Panc1 (cell line): ENCODE measurements around the gene TVP23A. TPM values are rescaled to one million over a fixed set of nuclear protein-coding genes. Genes with fewer than 3 reads are reported as not detected.

Source experiments
- ATAC-seq: fragments of 200-7000 bp; cut with Tn5 transposase; 2 replicates; pipeline ENCODE4 v1.9.1; 2020; ENCODE audit warnings: mild to moderate bottlenecking, moderate library complexity
- BruUV-seq: library from RNA; stranded (reverse); fragments of 400-500 nt; replicated peaks from 2 replicates; lab custom pipeline; 2021; lab: Mats Ljungman, UMichigan
- CTCF ChIA-PET: fragments of 300-600 bp; sonication (Branson Sonifier 250); formaldehyde crosslinking; loops from one replicate; lab custom pipeline; 2022; ENCODE audit warnings: antibody characterized with exemption; lab: Charles Lee
- POLR2A ChIA-PET: fragments of 300-600 bp; sonication (Branson Sonifier 250); formaldehyde crosslinking; loops from one replicate; lab custom pipeline; 2022; ENCODE audit warnings: antibody characterized with exemption; lab: Charles Lee
- DNase-seq: peaks from one replicate; pipeline ENCODE4 v3.0.0-alpha.2; 2010; ENCODE audit warnings: low read depth, low spot score
- H3K27ac ChIP-seq: 2 replicates; pipeline ENCODE4 v1.5.1; 2011; ENCODE audit warnings: mild to moderate bottlenecking, low read length, inconsistent platforms
- H3K27me3 ChIP-seq: fragments of 200-500 bp; sonication (Bioruptor generic); 2 replicates; pipeline ENCODE4 v1.6.0; 2014; ENCODE audit warnings: low read length, inconsistent platforms; ENCODE audit not compliant: control insufficient read depth, insufficient read depth
- H3K36me3 ChIP-seq: fragments of 200-500 bp; sonication (Bioruptor generic); 2 replicates; pipeline ENCODE4 v1.5.1; 2014; ENCODE audit warnings: inconsistent platforms, mild to moderate bottlenecking, low read length, moderate library complexity; ENCODE audit not compliant: control insufficient read depth, insufficient read depth
- H3K4me1 ChIP-seq: 2 replicates; pipeline ENCODE4 v1.5.1; 2011; ENCODE audit warnings: inconsistent platforms, mild to moderate bottlenecking, low read length, moderate library complexity; ENCODE audit not compliant: control insufficient read depth, insufficient read depth
- H3K4me3 ChIP-seq, 2 experiments: 2 replicates each; pipeline ENCODE4 v1.5.1; 2011 to 2012; ENCODE audit warnings: low read depth in 2 of 2, low read length in 2 of 2, mild to moderate bottlenecking in 2 of 2, inconsistent platforms in 1 of 2, moderate library complexity in 1 of 2
- H3K9me3 ChIP-seq: fragments of 200-500 bp; sonication (Bioruptor generic); 2 replicates; pipeline ENCODE4 v1.5.1; 2014; ENCODE audit warnings: low read depth, mild to moderate bottlenecking, inconsistent platforms, low read length, moderate library complexity; ENCODE audit not compliant: control insufficient read depth, insufficient read depth
- POLR2AphosphoS5 ChIP-seq: IDR thresholded peaks from 2 replicates; pipeline ENCODE4 v1.6.1; 2012; ENCODE audit warnings: mild to moderate bottlenecking, low read depth, low read length, moderate library complexity
- SIN3A ChIP-seq: IDR thresholded peaks from 2 replicates; pipeline ENCODE4 v1.6.1; 2012; ENCODE audit warnings: low read depth, mild to moderate bottlenecking, low read length, moderate library complexity, borderline replicate concordance; ENCODE audit not compliant: insufficient read depth
- TCF7L2 ChIP-seq: IDR thresholded peaks from 2 replicates; pipeline ENCODE4 v1.6.1; 2011; ENCODE audit warnings: mild to moderate bottlenecking, low read depth, low read length, inconsistent platforms
- in situ Hi-C: cut with HindIII; loops from 2 replicates; pipeline ENCODE4 v1.10.0; 2016; ENCODE audit warnings: low sequenced_read_pairs, low pct_unique_long_range_greater_than_20kb
- intact Hi-C: fragments of 100-400 bp; cut with micrococcal nuclease; formaldehyde crosslinking; loops from one replicate; pipeline ENCODE4 v1.10.0; 2022; ENCODE audit not compliant: unreplicated experiment
- total RNA-seq: library from RNA; stranded (reverse); gene quantifications from one replicate; pipeline ENCODE4 v1.2.1, GENCODE V29; 2021; ENCODE audit not compliant: unreplicated experiment
- TF ChIP-seq, protein P1 (sequence below): fragments of 450-650 bp; IDR thresholded peaks from 2 replicates; pipeline ENCODE4 v1.5.1; 2017; ENCODE audit warnings: mild to moderate bottlenecking
- TF ChIP-seq, protein P2 (sequence below), 2 experiments: IDR thresholded peaks; 2 replicates each; pipeline ENCODE4 v1.6.1; 2011 to 2012; ENCODE audit warnings: low read depth in 2 of 2, control low read depth in 1 of 2, low read length in 1 of 2, mild to moderate bottlenecking in 1 of 2, moderate library complexity in 1 of 2; ENCODE audit not compliant: insufficient read depth in 1 of 2

The TVP23A gene
- total RNA-seq, 1 experiment from 2014 or later, result not detected

DNA sequence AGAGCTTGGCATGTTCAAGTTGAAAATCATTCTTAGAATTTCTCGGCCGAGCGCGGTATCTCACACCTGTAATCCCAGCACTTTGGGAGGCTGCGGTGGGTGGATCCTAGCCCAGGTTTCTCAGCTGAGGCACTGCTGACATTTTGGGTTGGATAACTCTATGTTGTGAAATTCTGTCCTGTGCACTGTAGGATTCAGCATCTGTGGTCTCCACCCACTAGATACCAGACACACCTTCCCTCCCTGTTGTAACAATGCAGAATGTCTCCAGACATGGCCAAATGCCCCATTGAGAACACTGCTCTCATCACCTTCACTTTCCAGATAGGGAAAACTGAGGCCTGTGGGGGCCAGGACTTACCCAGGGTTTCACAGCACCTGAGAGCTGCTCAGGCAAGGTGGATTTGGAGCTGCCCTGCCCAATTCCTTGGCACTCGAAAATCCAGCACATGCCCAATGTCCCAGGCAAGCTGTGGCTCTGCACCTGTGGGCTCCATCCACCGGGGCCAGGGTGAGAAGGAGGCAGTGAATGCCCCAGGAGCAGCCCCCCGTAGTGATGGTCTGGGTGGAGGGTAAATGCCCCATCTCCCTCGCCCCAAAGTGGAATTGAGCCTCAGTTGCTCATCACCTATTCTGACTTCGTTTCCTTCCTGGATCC is 20.2 kb upstream of the TVP23A start:
- no peak overlapping the region for H3K4me3 ChIP-seq
- POLR2A ChIA-PET, result no interaction called here
- CTCF ChIA-PET, result no interaction called here
- TF ChIP-seq TCF7L2, result no peak
- TF ChIP-seq, protein P1, sequence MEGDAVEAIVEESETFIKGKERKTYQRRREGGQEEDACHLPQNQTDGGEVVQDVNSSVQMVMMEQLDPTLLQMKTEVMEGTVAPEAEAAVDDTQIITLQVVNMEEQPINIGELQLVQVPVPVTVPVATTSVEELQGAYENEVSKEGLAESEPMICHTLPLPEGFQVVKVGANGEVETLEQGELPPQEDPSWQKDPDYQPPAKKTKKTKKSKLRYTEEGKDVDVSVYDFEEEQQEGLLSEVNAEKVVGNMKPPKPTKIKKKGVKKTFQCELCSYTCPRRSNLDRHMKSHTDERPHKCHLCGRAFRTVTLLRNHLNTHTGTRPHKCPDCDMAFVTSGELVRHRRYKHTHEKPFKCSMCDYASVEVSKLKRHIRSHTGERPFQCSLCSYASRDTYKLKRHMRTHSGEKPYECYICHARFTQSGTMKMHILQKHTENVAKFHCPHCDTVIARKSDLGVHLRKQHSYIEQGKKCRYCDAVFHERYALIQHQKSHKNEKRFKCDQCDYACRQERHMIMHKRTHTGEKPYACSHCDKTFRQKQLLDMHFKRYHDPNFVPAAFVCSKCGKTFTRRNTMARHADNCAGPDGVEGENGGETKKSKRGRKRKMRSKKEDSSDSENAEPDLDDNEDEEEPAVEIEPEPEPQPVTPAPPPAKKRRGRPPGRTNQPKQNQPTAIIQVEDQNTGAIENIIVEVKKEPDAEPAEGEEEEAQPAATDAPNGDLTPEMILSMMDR, result no peak
- no peak overlapping the region for H3K27ac ChIP-seq
- DNase-seq (no peak), ATAC-seq (no peak)
- in situ Hi-C loops, result no loop called here
- no TSS peak for BruUV-seq
- intact Hi-C loops, result no loop called here
- no peaks in the 10 kb centered on the region for H3K4me1 ChIP-seq
- no peaks in the 10 kb centered on the region for H3K9me3 ChIP-seq
- no peaks in the 10 kb centered on the region for H3K36me3 ChIP-seq
- peaks cover 3% of the 10 kb centered on the region; the same call in 1 of the 2 replicates for H3K27me3 ChIP-seq

DNA sequence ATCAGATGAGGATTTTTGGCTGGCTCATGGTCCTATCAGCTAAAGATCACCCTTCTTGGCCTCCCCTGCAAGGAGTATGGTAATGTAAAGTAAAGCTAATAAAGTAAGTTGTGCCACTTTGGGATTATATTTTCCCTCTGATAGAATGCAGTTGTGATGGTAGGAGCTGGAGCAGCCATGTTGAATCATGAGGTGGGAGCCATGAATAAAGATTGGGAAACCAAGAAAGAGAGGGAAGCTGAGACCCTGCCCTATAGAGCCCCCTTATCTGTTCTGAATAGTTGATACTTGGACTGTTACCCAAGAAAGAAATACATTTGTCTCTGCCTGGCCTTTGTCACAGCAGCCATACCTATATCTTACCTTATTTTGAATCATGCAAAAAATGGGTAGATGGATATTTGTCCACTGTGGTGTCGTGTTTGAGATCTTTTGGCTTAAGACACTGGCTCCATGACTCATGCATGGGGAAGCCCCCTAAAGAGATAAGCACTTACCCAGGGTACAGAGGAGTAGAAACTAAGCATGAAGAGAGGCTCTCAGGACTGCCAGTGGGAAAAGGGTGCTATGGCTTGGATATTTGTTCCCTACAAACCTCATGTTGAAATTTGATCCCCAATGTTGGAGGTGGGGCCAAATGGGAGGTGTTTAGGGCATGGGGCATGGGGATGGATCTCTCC is 17.7 kb upstream of the TVP23A start:
- in situ Hi-C loops (no loop called here), intact Hi-C loops (loop anchor here (2.0 kb wide), 1 partner anchor 32 kb away; no protein-coding TSS in a partner anchor)
- Histone ChIP-seq H3K9me3 (no peaks in the 10 kb centered on the region), H3K27me3 (peaks cover 3% of the 10 kb centered on the region; the same call in 1 of the 2 replicates), H3K27ac (no peak overlapping the region), H3K4me1 (no peaks in the 10 kb centered on the region), H3K4me3 (no peak overlapping the region), H3K36me3 (no peaks in the 10 kb centered on the region)
- DNase-seq, result no peak
- no peak for TF ChIP-seq SIN3A
- no peak for TF ChIP-seq TCF7L2
- TF ChIP-seq, protein P2, sequence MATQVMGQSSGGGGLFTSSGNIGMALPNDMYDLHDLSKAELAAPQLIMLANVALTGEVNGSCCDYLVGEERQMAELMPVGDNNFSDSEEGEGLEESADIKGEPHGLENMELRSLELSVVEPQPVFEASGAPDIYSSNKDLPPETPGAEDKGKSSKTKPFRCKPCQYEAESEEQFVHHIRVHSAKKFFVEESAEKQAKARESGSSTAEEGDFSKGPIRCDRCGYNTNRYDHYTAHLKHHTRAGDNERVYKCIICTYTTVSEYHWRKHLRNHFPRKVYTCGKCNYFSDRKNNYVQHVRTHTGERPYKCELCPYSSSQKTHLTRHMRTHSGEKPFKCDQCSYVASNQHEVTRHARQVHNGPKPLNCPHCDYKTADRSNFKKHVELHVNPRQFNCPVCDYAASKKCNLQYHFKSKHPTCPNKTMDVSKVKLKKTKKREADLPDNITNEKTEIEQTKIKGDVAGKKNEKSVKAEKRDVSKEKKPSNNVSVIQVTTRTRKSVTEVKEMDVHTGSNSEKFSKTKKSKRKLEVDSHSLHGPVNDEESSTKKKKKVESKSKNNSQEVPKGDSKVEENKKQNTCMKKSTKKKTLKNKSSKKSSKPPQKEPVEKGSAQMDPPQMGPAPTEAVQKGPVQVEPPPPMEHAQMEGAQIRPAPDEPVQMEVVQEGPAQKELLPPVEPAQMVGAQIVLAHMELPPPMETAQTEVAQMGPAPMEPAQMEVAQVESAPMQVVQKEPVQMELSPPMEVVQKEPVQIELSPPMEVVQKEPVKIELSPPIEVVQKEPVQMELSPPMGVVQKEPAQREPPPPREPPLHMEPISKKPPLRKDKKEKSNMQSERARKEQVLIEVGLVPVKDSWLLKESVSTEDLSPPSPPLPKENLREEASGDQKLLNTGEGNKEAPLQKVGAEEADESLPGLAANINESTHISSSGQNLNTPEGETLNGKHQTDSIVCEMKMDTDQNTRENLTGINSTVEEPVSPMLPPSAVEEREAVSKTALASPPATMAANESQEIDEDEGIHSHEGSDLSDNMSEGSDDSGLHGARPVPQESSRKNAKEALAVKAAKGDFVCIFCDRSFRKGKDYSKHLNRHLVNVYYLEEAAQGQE (IDR thresholded peaks at IDR 0.05; ENCODE audit: insufficient read depth in 1 of 2, low read depth in 2 of 2, low read length in 1 of 2), result no peak
- TF ChIP-seq, protein P1, result no peak
- no peak for TF ChIP-seq POLR2AphosphoS5
- no TSS peak for BruUV-seq
- no peak for ATAC-seq
- CTCF ChIA-PET, result no interaction called here
- POLR2A ChIA-PET, result no interaction called here
